NCI-H1105 treated with DMSO at 0.1 percent for 48 hours (cell line): ENCODE measurements around the gene MAGEA6.
A peak's percentile ranks its signal among the peaks of the same experiment; 100 is the strongest.
"Not testable (repeated sequence)": the region's sequence is repeated elsewhere in the genome, so short reads cannot be mapped to it uniquely, and the experiment has no call there.

Source experiments
- DNase-seq: peaks from one replicate; lab custom pipeline; 2025; lab: John Stamatoyannopoulos, UW

The MAGEA6 gene, protein sequence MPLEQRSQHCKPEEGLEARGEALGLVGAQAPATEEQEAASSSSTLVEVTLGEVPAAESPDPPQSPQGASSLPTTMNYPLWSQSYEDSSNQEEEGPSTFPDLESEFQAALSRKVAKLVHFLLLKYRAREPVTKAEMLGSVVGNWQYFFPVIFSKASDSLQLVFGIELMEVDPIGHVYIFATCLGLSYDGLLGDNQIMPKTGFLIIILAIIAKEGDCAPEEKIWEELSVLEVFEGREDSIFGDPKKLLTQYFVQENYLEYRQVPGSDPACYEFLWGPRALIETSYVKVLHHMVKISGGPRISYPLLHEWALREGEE

DNA sequence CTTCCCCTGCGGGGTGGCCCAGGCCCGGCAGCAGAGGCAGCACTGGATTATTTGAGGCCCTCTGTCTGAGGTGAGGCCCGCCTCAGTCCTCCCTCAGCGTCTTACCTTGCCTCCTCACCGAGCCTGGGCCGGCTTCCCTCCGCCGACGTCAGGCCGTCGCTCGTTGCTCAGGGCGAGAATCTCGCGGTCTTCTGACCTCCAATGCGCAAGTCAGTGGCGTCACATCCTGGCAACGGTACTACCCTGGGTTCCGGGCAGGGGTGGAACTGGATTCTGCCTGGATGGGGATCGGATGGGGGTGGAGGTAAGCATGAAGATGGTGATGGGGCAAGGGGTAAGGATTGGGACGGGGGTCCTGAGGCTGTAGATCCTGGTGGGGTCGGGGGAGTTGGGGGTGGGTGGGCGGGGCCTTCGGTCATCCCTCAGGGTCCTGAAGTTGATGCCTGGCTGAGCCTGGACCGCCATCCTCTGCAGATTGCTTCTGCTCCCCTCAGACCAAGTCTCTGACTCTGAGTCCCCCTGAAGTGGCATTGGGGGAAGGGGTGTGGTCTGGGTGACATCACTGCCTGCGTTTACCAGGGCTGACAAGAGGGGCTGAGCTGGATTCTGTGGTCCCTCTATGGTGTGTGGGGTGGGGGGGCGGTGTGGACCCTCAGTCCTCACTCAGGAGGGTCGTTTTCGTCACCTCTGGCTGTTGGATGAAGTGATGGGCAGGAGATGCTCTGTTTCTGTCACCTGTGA lies at the start of gene MAGEA6:
Gene MAGEA6, minus strand, starts transcription at position 141 of the 741 bp plus-strand sequence. CDS start 2,039 bp downstream, outside the sequence.
- not testable (repeated sequence) for DNase-seq

DNA sequence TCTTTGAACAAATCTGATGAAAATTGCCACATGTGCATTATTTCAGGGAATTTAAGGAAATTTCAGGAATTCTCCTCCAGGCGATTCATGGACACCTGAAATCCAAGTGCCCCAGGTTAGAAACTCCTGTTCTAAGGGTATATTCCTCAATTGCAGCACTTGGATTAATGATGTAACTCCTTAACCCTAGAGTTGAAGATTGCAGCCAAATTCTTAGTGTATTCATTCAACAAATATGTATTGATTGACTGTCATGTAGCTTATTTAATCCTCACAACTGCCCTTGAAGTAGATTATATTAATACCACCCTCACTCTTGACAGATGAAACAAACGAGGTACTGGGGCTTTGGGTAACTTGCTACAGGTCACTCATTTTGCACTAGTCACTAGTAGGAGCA lies 49.8 kb upstream of the MAGEA6 start:
- DNase-seq = no peak

DNA sequence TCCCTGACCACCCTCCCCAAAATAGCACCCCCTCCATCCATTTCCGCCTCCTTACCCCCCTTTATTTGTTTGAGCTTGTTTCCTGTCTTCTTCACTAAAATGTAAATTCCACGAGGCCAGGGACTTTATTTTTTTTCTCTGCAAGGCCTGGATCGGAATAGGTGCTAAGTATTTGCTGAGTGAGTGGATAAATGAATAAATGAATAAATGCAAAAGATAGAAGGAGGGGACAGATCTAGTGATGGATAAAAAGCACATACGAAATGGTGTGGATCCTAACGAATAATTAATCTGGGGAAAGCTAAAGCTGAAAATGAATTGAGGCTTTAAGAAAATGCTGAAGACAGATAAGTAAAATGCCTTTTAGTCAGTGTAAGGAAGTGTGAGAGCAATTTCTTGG lies 48.9 kb upstream of the MAGEA6 start:
- DNase-seq = no peak

DNA sequence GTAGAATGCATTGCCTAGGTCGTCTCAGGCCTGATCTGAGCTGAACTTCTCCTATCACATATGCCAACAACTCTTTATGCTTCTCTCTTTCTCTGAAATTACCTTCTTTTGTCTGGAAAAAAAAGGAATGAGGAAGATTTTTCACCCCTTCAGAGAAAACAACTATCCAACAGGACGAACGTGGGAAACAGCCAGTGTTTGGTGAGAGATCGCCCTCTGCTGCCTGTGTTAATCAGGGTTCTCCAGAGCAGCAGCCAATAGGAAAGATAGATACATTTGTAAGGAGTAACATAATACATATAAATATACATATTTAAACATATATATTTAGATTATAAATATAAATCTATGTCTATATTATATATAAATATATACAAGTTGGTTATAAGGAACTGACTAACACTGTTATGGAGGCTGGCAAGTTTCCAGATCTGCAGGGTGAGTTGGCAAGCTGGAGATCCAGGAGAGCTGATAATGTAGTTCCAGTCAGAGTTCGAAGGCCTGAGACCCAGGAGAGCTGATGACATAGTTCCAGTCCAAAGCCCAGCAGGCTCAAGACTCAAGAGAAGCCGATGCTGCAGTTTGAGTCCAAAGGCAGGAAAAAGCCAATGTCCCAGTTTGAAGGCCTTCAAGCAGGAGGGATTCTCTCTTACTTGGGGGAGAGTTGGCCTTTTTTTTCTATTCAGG lies 47.7 kb upstream of the MAGEA6 start:
- DNase-seq = peak; percentile 54

DNA sequence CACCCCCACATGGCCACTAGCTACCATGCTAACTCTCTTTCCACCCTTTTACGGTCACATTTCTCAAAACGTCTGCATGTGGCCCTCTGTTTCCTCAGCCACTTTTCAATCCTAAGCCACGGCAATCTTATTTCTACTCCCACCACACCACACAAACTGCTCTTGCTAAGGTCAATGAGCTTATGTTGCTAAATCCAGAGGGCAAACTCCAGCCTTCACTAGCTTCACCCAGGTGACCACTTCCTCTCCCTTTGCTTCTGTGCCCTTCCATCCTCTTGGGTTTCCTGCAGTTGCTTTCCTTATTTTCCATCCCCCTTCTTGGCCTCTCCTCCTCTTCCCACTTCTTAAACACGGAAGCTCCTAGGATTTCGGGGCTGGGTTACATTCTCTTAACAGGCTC lies 44.6 kb upstream of the MAGEA6 start:
- no peak for DNase-seq

DNA sequence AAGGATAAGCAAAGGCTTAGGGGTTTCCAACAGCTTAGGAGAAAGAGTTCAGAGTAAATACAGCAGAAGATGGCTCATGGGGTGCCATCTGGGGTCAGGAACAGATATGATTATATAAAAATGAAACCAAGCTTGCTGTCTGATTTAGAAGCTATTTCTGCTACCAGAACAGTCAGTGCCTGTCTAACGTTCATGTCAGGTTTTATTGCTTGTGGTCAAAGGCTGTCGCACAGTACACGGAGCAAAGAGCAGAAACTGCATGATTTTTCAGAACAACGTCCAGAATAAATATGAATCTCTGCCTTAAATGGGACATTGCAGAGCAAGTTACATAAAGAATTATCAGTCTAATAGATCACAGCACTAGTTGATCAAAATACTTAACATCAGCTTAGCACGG lies 43.7 kb upstream of the MAGEA6 start:
- no peak for DNase-seq

DNA sequence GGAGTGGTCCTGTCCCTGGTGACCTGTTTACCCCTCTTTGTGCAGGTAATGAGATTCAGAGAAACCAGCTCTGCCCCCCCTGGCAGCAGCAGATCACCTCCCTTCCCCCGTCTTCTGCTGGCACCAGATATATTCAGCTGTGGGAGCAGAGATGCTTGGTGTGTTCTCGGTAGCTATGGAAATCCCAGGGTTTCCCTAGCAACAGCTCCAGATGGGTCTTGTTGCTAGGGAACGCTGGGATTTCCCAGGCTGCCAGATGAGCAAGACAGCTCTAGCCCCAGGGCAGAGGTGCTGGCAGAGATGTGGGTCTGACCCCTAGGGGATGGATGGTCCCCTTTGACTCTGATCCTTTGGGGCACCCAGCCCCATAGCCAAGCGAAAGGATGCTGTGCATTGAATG lies 40.9 kb upstream of the MAGEA6 start:
- DNase-seq = peak; percentile 64

DNA sequence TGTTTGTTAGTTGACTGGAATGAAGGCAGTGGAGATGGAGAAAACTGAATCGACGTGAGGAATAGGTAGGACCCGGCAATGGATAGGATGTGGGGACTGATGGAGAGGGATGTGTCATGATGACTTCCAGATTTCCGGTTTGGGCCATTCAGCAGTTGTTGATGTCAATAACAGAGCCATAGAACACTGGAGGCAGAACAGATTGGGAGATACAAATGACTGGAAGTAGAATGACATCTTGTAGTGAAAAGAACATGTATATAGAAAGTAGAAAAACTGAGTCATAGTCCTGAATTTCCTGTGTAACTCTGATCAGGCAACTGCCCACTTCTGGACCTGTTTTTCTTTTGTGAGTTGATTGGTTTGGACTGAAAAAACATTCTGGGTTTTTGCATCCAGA lies 36.5 kb upstream of the MAGEA6 start:
- DNase-seq = no peak

DNA sequence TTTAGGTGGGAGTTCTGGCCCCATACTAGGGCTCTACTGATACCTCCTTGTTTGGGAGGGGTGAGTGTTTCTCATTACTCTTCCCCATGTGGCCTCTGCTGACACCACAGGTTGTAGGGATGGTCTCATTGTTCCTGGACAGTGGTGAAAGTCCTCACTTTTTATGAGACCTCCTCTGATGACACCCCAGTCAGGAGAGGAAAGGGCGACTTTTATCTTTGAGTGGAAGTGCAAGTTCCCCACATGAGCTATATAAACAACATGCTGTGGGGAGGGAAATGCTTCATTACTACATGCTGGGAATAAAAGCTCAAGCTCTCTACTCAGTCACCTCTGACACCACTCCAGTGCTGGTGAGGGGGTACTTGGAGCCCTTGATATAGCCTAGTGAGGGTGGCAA lies 29.5 kb upstream of the MAGEA6 start:
- DNase-seq = no peak

DNA sequence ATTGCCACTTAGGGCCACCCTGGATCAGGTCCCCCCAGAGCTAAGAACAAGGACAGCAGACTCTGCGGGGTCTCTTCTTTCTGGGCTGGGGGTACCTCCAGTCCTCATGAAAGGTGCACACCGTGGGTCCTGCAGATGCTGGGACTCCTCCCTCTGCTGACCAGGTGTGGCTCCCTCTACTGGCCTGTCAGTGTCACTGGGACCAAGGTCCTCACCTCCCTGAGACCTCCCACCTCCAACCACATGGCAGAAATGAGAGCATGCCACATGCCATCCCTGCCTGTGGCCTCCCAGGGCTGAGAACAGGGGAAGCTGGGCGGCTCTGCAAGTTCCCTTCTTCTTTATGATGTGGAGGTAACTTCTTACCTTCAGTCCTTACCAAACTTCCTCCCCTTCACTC lies 17.6 kb upstream of the MAGEA6 start:
- not testable (repeated sequence) for DNase-seq

DNA sequence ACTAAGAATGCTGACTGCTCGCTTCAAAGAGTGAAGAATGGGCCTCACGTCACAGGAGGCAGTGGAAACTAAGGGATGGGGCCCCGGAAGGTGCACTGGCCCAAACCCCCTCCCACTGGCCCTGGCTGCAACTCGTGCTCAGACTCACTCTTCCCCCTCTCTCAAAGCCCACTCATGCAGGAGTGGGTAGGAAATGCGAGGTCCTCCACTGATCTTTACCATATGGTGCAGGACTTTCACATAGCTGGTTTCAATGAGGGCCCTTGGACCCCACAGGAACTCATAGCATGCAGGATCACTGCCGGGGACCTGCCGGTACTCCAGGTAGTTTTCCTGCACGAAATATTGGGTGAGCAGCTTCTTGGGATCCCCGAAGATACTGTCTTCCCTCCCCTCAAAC lies 2.9 kb downstream of the MAGEA6 start:
- DNase-seq = not testable (repeated sequence)

DNA sequence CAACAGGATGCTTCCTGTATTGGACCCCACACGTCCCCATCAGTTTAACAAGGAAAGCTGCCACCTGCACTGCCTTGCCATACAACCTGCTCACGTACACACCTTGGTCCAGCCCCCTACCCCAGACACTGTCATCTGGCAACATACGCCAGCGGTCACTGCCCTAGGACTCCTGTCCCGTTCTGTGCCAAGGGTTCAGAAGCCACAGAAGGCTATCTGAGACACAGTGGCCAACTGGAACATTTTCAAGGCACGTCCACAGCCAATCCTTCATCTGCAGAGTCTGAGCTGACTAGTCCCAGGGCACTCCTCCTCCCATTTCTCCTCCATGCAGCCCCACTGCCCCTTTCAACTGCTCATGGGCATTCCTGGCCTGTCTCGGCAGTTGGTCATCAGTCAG lies 7.9 kb downstream of the MAGEA6 start:
- DNase-seq = not testable (repeated sequence)

DNA sequence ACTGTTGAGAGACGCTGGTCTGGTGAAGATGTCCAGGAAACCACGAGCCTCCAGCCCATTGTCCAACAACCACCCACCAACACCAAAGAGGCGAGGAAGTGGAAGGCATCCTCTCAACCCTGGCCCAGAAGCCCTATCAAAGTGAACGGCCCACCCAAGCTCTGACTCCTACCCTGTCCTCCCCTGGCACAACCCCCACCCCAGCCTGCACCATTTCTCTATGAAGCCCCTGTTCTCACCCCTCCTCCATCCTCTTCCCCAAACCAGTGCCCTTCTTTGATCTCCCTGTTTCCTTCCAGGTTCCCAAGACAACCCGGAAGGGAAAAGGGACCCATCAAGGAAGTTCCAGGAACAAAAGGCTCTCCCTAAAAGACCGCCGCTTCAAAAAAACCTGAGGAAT lies 9.9 kb downstream of the MAGEA6 start:
- not testable (repeated sequence) for DNase-seq

DNA sequence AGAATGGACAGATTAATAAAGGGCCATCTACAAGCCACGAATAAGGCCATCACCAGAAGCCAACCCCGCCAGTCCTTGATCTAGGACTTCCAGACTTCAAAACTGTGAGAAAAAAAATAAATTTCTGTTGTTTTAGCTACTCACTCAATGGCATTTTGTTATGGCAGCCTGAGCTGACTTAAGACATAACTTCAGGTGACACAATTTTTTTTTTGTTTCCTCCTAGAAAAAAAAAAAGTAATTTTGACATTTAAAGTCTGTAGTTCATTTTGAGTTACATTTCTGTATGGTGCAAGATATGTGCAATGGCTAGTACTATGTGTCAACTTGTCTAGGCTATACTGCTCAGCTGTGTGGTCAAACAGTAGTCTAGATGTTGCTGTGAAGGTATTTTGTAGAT lies 10.6 kb downstream of the MAGEA6 start, which contains the start of gene CSAG3:
Gene CSAG3, plus strand, starts transcription at position 301 of the 400 bp plus-strand sequence.
- DNase-seq = not testable (repeated sequence)

DNA sequence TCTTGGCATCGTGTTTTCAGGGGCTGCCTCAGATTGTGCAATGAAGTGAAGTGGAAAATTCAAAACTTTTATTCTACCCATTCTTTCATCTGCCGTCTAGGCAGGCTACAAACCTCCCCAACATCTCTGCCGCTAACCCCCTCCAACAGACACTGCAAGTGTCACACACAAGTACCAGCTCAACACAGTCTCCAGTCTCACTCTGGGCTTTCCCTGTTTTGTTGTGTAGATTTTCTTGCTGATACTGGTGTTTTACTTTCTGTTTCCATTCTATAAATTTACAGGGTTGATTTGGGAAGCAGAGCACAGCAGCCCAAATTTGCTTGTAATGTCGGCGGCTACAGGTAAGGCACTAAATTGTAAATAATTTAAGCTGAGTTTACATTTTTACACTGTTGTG lies 14.6 kb downstream of the MAGEA6 start:
- not testable (repeated sequence) for DNase-seq

DNA sequence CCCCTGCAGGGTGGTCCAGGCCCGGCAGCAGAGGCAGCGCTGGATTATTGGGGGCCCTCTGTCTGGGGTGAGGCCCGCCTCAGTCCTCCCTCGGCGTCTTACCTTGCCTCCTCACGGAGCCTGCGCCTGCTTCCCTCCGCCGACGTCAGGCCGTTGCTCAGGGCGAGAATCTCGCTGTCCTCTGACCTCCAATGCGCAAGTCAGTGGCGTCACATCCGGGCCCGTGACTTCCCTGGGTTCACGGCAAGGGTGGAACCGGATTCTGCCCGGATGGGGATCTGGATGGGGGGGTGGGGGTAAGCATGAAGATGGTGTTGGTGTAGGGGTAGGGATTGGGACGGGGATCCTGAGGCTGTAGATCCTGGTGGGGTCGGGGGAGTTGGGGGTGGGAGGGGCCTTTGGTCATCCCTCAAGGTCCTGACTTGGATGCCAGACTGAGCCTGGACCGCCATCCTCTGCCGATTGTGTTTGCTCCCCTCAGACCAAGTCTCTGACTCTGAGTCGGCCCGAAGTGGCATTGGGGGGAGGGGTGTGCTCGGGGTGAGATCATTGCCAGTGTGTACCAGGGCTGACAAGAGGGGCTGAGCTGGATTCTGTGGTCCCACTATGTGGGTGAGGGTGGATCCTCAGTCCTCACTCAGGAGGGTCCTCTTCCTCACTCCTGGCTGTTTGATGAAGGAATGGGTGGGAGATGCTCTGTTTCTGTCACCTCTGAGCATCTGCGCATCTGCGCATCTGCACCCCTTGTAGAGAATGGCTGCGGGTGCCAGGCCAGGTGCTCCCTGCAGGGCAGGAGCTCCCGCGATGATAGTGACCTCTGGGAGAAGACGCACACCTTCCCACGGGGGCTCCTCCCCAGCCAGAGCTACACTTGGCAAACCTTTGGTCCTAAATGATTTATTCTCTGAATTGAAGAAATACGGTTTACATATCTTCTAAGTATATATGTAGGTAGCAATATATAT lies 15.5 kb downstream of the MAGEA6 start, which contains the start of gene MAGEA2:
Gene MAGEA2, minus strand, starts transcription at position 157 of the 965 bp plus-strand sequence. CDS start 2,479 bp downstream, outside the sequence.
- DNase-seq = not testable (repeated sequence)

DNA sequence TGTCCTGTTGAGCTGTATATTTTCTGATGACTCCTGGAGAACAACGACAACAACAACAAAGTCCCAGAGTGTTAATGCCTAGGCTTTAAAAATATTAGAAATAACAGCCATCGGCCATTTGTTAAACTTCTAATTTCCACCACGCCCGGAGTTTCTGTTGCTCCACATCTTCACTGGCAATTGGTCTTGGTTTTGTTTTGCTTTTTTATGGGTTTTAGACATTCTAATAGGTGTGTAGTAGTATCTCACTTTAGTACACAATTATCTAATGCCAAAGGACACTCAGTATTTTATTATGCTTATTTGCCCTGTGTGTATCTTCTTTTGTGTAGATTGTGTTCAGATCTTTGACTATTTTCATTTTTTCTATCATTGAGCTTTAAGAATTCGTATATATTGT lies 30.9 kb downstream of the MAGEA6 start:
- no peak for DNase-seq

DNA sequence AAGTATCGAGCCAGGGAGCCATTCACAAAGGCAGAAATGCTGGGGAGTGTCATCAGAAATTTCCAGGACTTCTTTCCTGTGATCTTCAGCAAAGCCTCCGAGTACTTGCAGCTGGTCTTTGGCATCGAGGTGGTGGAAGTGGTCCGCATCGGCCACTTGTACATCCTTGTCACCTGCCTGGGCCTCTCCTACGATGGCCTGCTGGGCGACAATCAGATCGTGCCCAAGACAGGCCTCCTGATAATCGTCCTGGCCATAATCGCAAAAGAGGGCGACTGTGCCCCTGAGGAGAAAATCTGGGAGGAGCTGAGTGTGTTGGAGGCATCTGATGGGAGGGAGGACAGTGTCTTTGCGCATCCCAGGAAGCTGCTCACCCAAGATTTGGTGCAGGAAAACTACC lies 33.0 kb downstream of the MAGEA6 start:
- DNase-seq = not testable (repeated sequence)

DNA sequence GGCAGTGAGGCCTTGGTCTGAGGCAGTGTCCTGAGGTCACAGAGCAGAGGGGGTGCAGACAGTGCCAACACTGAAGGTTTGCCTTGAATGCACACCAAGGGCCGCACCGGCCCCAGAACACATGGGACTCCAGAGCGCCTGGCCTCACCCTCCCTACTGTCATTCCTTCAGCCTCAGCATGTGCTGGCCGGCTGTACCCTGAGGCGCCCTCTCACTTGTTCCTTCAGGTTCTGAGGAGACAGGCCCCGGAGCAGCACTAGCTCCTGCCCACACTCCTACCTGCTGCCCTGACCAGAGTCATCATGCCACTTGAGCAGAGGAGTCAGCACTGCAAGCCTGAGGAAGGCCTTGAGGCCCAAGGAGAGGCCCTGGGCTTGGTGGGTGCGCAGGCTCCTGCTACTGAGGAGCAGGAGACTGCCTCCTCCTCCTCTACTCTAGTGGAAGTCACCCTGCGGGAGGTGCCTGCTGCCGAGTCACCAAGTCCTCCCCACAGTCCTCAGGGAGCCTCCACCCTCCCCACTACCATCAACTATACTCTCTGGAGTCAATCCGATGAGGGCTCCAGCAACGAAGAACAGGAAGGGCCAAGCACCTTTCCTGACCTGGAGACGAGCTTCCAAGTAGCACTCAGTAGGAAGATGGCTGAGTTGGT lies 33.5 kb downstream of the MAGEA6 start:
- DNase-seq = no peak

DNA sequence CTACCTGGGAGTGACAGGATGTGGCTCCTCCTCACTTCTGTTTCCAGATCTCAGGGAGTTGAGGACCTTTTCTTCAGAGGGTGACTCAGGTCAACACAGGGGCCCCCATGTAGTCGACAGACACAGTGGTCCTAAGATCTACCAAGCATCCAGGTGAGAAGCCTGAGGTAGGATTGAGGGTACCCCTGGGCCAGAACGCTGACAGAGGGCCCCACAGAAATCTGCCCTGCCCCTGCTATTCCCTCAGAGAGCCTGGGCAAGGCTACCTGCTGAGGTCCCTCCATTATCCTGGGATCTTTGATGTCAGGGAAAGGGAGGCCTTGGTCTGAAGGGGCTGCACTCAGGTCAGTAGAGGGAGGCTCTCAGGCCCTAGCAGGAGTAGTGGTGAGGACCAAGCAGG lies 34.4 kb downstream of the MAGEA6 start:
- no peak for DNase-seq
